Measurements from ENCODE around the gene LHPP.

The LHPP gene

DNA sequence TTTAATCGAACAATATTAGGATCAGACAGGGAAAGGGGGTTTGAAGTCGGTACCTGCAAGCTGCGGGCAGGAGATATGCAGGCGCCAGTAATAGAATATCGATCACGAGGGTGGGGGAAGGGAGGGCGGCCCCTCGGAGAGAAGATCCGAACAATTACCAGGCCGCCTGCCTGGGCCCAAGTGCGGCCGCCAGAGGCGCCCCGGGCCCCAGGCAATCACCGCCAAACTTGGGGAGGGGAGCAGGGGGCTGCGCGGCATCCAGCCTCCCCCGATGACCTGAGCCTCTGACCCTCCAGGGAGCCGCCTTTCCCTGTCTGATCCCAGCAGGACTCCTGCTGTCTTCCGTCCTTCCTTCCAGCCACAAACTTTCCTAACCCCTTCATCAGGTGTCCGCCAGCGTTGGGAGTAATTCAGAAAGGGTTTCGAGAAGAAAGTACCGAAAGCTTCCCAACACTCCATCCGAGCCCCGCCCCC lies 12.9 kb upstream of the LHPP start:
- DNase-seq, result no peak

DNA sequence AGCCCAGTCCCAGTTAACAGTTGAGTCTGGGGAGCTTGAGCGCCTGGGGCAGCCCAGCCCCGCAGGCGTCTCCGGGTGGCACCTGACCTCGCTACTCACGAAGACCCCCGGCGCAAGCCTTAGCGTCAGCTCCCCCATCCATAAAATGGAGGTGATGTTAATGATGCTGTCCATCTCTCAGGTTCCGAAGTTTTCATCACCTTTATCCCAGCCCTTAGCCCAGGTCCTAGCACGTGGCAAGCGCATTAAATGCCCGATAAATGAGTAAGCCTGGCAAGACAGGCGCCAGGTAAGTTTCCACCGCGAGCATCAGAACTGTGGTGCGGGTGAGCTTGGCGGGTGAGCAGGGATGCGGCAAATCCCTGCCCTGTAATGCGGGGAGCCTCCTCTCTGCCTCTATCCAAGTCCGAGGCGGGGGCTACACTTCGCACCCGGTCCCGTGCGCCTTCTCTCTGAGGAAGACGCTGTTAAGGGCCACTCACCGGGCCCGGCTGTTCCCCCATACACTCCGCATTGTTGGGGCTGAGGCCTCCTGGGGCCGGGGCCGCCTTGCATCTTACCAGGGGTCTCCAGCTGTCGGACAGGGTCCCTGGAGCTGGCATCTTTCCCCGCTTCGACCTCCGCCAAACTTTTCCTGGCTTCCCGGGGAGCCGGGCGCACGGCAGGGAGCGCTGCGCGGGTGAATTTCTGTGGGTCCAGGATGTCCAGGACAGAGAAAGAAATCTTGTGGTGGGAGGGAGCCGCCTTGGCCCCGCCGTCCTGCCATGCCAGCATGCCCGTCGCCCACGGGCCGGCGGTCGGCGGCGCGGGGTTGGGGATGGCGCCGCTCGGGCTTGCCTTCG lies 12.2 kb upstream of the LHPP start:
- DNase-seq, result no peak

DNA sequence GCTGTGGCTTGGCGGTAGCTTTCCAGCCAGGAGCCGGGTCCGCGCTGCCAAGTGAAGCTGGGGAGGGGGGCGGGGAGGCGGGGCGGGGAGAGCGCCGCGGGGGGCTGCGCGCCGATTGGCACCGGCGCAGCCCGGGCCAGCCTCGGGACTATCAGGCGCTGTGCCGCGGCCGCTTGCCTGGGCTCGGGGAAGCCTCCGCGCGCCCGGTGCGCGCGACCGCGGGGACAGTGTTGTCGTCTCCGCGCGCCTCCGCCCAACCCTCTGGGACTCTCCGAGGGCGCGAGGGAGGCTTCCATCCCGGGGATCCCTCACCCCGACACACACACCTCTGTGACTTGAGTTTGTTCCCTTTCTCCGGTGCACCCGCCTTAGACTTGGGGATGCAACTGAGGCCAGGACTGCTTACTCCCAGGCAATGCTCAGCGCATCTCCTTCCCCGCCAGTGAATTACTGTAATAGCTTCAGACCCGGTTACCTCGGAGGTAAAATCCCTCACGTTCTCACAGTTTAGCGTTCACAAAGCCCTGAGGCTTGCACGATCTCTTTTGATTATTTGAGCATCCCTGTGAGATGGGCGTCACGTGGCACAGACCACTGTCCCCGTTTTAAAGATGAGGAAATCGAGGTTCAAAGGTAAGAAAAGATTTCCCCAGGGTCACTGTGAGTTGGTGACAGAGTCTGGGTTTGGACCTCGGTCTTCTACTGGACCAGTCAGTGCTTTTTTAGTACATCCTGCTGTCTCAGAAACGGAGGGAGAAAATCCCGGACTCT lies 11.4 kb upstream of the LHPP start, which contains the start of gene NKX1-2:
Gene NKX1-2, minus strand, starts transcription at position 24 of the 771 bp plus-strand sequence. CDS start 92 bp downstream, outside the sequence.
- no peak for DNase-seq

DNA sequence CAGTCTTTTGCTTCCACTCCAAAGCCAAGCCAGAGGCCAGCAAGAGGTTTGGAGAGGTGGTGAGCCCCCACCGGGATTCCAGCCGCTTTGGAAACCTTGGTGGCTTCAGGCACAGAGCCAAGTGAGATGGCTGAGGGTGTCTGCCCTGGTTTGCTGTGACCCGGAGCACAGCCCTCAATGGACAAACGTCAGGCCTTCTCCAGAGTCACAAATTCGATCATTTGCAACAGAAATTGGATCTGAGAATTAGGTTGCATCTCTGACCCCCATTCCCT lies 10.9 kb upstream of the LHPP start:
- no peak for DNase-seq

DNA sequence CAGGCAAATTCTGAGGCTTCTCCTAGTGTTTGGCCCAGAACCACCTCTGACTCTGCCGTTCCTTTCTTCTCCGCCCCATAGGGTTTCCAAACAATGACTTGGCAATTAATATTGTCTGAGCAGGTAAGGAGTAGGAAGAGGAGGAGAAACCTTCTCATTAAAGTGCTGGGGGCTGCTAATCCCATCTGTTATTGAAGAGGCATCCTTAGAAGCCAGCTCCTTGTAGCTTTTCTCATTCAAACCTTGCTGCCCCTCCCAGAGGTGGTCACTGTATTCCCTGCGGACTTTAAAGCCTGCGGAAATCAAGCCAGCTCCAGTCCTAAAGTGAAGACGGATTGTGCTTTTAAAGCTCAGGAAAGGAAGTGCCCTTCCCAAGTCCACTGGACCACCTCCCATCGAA lies 10.3 kb upstream of the LHPP start:
- DNase-seq, result no peak

DNA sequence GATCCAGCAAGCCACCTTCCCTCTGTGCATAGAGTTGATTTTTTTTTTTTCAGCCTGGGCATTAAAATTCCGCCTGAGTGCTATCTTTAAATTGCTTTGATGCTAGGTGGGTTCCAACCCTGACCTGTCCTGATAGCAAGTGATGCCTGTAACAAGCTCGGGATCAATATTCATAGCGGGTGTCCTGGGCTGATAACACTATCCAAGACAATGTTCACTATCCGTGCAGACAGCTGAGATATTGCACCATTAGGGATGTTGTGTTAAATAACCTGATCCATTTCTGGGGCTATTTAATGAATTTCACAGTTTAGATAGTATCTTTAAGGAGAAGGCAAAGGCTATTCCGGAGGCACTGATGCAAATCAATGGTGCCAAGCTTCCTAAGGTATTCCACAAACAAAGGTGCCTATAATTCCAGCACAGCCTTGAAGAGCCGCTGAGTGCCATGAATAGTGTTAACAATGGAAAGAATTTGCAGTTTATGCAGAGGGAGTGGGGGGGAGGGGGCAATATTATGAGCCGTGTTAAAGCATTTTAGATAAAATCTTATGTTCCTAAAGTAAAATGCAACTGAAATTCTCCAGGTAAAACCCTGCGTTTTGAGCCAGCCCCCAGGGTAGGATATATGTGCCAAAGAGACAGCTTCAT lies 7.5 kb upstream of the LHPP start:
- no peak for DNase-seq

DNA sequence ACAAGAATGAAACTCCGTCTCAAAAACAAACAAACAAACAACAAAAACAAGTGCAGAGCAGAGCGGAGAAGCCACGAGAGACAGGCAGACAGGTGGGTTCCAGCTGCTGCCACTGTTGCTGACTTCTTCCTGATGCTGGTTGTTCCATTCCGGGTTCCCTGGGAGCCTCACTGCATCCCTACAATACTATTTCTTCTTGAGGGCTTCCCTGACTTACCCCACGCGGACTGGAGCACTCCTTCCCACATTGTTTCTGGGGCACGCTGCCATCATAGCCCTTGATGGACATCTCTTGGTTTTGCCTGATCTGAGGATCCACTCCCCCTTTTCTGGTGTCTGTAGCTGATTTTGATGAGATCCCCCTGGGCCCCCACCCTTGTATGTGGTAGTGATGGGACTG lies 6.2 kb upstream of the LHPP start:
- DNase-seq, result no peak

DNA sequence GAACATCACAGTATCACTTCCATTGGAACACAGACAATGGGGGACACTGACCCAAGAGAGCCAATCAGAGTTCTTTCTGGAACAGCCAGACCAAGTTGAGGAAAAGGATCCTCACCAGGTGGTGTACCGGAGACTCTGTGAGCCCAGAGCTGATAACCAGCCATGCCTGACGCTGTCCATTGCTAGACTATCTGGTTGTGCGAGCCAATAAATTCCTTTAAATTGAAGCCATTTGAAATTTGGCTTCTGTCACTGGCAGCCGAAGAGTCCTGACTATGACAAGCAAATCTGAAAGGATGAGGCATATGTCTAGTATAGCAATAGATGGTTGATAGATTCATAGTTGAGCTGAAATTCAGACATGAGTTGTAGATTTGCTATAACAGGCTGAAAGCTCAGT lies 3.1 kb upstream of the LHPP start:
- no peak for DNase-seq

DNA sequence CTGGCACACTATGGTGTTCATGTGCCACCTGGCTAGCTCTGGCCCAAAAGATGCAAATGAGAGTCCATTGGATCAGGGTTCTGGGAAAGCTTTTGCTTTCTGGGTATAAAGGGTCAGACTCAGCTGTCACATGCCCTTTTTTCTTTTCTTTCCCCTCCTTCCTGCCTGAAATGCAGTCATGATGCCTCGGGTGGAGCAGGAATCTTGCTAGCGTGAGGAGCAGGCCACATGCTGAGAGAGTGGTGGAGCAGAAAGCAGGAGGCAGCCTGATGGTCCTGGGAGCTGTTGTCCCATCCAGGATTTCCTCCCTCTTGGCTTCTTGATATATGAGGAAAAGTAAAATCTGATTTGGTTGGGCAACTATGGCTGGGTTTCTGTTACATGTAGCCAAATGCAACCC lies 2.7 kb upstream of the LHPP start:
- no peak for DNase-seq

DNA sequence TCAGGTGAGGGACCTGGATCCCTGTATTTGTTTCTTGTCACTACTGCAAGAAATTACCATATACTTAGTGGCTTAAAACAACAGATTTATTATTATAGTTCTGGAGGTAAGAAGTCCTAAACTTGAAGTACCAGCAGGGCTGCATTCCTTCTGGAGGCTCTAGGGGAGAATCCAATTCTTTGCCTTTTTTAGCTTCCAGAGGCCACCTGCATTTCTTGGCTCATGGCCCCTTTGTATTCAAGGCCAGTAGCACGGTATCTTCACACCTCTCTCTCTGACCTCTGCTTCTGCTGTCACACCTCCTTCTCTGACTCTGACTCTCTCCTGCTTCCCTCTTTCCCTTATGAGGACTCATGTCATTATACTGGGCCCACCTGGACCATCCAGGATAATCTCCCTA lies 2.2 kb upstream of the LHPP start:
- DNase-seq, result no peak

DNA sequence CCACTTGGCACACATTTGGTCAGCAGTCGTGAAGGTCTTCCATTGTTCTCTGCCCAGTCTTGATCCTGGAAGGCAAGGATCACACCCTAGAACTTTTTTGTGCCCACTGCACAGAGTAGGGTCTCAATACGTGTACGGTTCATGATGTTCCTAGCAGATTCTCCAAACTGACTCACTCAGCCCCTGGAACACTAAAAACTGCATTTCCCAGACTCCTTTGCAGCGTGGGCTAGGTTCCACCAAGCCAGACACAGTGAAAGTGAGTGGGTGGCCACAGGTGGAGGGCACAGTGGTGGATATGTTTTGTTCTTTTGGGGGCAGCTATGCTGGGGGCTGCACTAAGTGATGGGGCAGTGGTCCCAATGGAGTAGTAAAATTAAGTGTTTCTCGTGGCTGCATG lies 1.5 kb upstream of the LHPP start:
- no peak for DNase-seq

DNA sequence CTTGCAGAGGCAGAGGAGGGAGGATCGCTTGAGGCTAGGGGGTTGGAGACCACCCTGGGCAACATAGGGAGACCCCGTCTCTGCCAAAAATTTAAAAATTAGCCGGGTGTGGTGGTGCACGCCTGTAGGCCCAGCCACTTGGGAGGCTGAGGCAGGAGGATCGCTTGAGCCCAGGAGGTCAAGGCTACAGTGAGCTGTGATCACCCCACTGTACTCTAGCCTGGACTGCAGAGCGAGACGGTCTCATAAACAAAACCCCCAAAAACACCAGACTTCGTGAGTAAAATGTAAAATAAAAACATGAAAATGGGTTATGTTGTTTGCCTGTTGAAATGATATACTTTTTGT lies 699 bp downstream of the LHPP start:
- DNase-seq, result no peak

DNA sequence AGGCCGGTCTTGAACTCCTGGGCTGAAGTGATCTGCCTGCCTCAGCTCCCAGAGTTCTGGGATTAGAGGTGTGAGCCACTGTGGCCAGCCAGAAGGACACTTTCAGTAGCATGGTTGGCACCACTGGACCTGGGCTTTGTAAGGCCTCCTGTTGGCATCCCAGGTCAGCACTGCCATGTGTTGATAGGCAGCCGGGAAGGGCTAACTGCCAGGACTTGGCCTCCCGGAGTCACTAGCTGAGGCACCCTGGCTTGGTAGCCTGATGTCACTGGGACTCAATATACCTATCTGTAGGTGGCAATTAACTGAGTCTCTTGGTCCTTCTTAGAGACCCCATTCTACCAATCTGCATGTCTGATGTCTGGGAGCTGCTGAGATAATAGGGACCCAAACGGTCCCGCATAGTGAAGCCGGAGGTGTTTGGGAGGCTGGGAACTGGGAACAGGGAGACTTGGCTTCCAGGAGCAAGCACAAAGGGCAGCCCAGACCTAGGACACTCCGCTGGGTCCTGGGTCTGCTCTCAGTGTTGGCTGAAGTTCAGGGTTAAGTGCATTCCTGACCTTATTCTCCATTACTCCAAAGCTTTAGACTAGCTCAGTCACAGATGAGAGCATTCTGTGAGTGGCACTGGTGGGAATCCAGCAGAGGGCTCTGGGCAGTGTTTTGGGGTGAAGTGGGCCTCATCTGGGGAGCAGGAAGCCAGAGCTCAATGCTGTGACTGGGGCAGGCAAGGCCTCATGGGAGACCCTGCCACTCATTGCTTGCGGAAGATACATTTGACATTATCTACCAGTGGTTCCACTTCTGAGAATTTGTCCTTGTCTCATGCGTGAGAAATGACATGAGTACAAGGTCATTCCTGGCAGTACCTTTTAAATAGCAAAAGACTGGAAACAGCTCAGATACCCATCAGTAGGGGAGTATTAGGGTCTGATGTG lies 2.7 kb downstream of the LHPP start:
- DNase-seq, result no peak

DNA sequence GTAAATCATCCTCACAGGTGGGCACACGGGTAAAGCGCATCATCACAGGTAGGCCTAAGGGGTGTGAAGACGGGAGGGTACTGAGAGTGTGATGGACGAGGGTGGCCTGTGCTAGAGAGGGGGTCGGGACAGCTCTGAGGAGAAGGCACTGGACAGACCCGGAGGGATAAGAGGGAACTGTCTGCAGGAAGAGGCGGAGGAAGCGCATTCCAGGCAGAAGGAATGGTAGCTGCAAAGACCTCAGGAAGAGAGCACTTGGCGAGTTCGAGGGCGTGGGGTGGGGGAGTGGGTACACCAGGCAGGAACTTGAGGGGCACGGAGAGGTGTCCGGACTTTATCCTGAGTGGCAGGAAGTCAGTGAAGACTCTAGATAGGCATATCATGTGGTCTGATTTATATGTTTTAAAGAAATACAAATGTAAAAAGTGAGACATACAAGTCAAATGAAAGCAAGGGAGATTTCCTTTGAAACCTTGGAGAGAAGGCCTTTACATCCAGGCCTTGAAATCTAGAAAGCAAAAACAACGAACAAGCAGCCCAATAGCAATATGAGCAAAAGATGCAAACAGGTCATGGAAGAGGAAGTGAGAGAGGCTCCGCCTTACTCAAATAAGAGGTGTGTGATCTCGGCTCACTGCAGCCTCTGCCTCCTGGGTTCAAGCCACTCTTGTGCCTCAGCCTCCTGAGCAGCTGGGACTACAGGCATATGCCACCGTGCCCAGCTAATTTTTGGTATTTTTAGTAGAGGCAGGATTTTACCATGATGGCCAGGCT lies 3.6 kb downstream of the LHPP start:
- DNase-seq, result no peak

DNA sequence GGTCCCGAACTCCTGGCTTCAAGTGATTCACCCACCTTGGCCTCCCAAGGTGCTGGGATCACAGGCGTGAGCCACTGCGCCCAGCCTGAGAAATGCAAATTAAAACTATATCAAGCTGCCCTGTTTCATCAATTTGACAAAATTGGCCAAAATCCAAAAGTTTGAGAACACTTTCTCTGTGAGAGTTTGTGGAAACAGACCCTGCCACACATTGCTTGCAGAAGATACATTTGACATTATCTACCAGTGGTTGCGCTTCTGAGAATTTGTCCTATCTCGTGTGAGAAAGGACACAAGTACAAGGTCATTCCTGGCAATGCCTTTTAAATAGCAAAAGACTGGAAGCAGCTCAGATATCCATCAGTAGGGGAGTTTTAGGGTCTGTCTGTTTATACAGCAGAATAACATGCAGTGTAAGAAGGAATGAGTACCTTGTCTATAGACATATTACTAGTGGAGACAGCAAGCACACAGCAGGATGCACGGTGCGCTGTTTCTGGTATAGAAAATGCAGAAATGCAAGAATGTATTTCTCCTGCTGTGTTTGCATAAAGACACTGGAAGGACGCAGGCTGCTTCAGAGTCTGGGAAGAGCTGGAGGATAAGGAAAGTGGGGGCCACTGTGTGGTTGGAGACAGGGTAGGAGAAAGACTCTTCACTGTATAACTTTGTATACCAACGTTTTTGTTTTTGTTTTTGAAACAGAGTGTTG lies 4.3 kb downstream of the LHPP start:
- DNase-seq, result no peak

DNA sequence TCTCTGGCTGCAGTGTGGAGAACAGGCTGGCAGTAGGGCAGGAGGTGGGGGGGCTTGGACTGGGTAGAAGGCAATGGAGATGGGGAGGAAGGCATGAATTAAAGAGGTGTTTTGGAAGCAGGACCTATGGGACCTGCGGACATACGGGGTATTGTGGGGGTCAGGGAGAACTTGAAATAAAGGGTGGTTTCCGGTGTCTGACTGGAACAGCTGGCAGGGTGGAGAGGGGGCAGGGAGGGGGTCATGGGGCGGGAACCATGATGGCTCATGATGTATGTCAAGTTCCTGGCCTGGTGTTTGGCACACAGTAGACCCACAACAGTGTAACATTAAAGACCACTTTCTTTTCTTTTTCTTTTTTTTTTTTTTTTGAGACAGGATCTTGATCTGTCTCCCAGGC lies 5.5 kb downstream of the LHPP start:
- no peak for DNase-seq

DNA sequence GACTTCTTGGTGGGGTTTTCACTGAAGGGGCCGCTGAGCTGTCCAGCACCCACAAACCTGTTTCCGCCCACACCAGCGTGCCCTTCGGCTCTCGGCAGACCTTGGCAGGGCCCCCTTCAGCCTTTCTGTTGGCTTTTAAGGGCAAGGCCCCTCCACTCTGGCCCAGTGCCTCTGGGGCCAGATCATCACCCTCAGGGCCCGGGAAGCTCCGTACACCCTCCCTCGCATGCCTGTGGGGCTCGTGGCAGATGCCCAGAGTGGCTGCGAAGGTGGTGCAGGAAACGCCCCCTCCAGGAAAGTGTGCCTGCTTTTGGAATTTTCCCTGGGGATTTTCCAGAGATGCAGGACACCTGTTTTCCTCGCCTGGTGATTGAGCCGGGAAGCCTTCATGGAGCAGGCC lies 7.0 kb downstream of the LHPP start:
- no peak for DNase-seq

DNA sequence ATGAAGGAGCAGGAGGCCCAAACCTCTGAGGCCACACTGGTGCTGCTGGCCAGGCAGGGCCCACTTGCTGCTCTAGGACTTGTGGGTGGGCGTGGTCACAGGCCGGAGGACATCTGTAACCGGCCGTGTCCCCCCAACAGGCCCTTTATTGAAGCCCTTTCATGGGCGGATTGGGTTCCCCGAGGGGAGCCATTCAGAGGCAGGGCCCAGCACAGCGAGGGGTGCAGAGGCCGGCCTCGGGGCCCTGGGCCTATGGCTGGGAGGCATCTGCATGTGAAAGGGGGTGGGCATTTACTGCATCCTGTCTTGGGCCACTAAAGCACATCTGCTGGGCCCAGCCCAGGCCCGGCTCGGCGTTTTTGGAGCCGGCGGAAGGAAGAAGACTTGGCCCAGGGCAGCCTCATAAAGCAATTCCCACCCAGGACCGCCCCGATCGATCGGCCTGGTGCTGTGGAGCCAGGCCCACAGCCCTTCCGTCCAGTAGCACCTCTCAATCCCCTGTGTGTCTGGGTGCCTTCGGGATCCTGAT lies 8.4 kb downstream of the LHPP start:
- DNase-seq, result no peak

DNA sequence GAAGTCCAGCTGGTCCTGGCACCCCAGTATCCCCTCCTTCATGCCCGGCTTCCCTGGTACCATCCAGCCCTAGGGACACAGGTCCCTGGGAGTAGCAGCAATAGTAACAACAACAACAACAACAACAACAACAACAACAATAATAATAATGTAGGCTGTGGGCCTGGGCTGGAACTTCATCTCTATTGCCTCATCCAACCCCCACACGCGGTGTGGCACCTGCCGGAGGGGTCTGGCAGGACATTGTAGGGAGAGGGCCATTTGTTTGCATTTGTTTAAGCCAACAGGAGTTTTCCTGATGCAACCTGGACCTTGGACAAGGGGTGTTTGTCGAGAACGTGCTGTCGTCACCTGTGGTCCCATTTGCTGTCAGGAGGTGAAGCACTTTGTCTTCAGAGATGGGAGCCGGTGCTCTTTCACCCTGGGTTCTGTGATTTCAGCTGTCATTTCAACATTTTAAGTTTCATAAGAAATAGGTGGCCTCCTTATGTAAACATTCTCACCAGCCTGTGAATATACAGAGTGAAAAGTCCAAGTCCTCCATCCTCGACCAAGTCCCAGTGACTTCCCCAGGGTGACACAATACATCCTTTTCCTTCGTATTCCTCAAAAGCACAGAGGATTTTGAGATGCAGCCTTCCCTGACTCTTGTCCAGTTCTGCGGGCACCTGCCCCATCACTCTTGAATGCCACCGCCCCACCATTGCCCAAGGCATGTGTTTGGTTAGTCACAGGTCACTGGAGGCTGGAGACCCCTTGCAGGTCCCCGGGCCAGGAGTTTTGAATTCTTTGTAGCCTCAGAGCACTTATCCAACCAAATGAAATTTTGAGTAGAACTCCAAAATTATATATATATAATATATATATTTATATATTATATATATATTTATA lies 9.2 kb downstream of the LHPP start:
- DNase-seq, result no peak

DNA sequence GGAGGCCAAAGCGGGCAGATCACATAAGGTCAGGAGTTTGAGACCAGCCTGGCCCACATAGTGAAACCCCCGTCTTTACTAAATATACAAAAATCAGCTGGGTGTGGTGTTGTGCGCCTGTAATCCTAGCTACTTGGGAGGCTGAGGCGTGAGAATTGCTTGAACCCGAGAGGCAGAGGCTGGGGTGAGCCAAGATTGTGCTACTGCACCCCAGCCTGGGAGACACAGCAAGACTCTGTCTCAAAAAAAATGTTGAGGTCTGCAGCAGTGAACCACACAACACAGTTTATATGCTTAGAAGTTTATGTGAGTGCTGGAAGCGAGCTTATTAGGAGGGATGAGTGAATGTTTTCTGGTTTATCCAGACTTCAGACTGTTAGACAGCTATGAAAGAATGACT lies 10.4 kb downstream of the LHPP start:
- DNase-seq, result no peak

Data from NCI-H1092 treated with DMSO at 0.1 percent for 48 hours (cell line).